Transverse colon (tissue), 4 donors: ENCODE data around the gene EDARADD. TPM values are rescaled to one million over a fixed set of nuclear protein-coding genes. Genes with fewer than 3 reads are reported as not detected.
"Not testable (repeated sequence)": the region's sequence is repeated elsewhere in the genome, so short reads cannot be mapped to it uniquely, and the experiment has no call there.

Experiments used
- DNase-seq: peaks from one replicate; pipeline ENCODE4 v3.0.0-alpha.2; 2019
- H3K27ac ChIP-seq, 4 donors: fragments of 200-600 bp; sonication (generic); 2 replicates each; pipeline ENCODE4 v1.5.1; 2016 to 2018; ENCODE audit warnings: inconsistent platforms in 4 of 4
- H3K27me3 ChIP-seq: fragments of 200-600 bp; sonication (generic); 2 replicates; pipeline ENCODE4 v1.5.1; 2017; ENCODE audit warnings: inconsistent platforms
- H3K36me3 ChIP-seq, 4 donors: fragments of 200-600 bp; sonication (generic); 2 replicates each; pipeline ENCODE4 v1.5.1; 2017 to 2019; ENCODE audit warnings: inconsistent platforms in 4 of 4
- H3K4me1 ChIP-seq, 4 donors: fragments of 200-600 bp; sonication (generic); 2 replicates each; pipeline ENCODE4 v1.5.1; 2017 to 2020; ENCODE audit warnings: inconsistent platforms in 4 of 4
- H3K4me3 ChIP-seq, 4 donors: fragments of 200-600 bp; sonication (generic); 1 replicate in 1 of 4; 2 replicates in 3 of 4; pipeline versions ENCODE4 v1.5.1 to v1.6.1; 2017 to 2019; ENCODE audit warnings: inconsistent platforms in 4 of 4
- H3K9me3 ChIP-seq, 2 donors: fragments of 200-600 bp; sonication (generic); 2 replicates each; pipeline ENCODE4 v1.5.1; 2017 to 2019; ENCODE audit warnings: inconsistent platforms in 2 of 2
- CTCF ChIP-seq, 5 experiments: fragments of 200-600 bp in 3 of 5; fragments of 450-650 bp in 2 of 5; sonication (generic) in 3 of 5; IDR thresholded peaks; 1 replicate in 2 of 5; 2 replicates in 3 of 5; pipeline ENCODE4 v1.5.1; 2016 to 2017; ENCODE audit warnings: antibody characterized with exemption in 5 of 5, inconsistent platforms in 3 of 5, mild to moderate bottlenecking in 2 of 5, moderate library complexity in 1 of 5
- EP300 ChIP-seq: sonication (generic); formaldehyde crosslinking; IDR thresholded peaks from one replicate; pipeline ENCODE4 v1.6.1; 2017; ENCODE audit warnings: antibody characterized with exemption, low read depth
- POLR2A ChIP-seq: fragments of 450-650 bp; IDR thresholded peaks from one replicate; pipeline ENCODE4 v1.6.1; 2016; ENCODE audit warnings: antibody characterized with exemption, mild to moderate bottlenecking, moderate library complexity
- POLR2AphosphoS5 ChIP-seq, 3 donors: sonication (generic); formaldehyde crosslinking; IDR thresholded peaks; one replicate each; pipeline ENCODE4 v1.6.1; 2016; ENCODE audit warnings: antibody characterized with exemption in 3 of 3
- whole genome bisulfite sequencing, 2 donors: methylation state at CpG; one replicate each; pipeline ENCODE4 v1.1.5; 2018; ENCODE audit warnings: low coverage in 1 of 2; 5-methylcytosine and 5-hydroxymethylcytosine counted together
- in situ Hi-C, 4 donors: fragments of 200-750 bp; cut with MboI; loops; one replicate each; pipeline versions ENCODE4 v1.15.0 to v1.15.1; 2017; ENCODE audit warnings: low sequenced_read_pairs in 3 of 4, low pct_ligation_motif_present in 1 of 4, low pct_unique_long_range_greater_than_20kb in 1 of 4
- intact Hi-C: fragments of 100-400 bp; cut with DNase I; formaldehyde crosslinking; loops from one replicate; pipeline ENCODE4 v1.15.1; 2023; ENCODE audit warnings: low total_unique reads
- total RNA-seq, 4 donors: library from RNA; depleted of rRNA; stranded (reverse); fragments of >200 nt; gene quantifications; one replicate each; pipeline ENCODE4 v1.1.0, GENCODE V29; 2016

The EDARADD gene
- total RNA-seq, 4 donors from 2014 or later: 0.27 to 0.79 TPM; not detected in 2

- H3K27me3 ChIP-seq: no peaks in the 10 kb centered on the region
- intact Hi-C loops: no loop called here
- WGBS, 2 donors: 62 to 85% methylated on average over 4 to 7 of the region's 7 CpGs
- H3K36me3 ChIP-seq: no peaks in the 10 kb centered on the region
- no peaks in the 10 kb centered on the region for H3K4me1 ChIP-seq
- H3K9me3 ChIP-seq: no peaks in the 10 kb centered on the region
- no peak for TF ChIP-seq POLR2A
- TF ChIP-seq POLR2AphosphoS5 (IDR thresholded peaks at IDR 0.05): no peak
- TF ChIP-seq CTCF (IDR thresholded peaks at IDR 0.05): no peak
- no peak for TF ChIP-seq EP300
- no peak overlapping the region for H3K4me3 ChIP-seq
- no peak for DNase-seq
- no peak overlapping the region for H3K27ac ChIP-seq
- in situ Hi-C loops: no loop called here
Measured at GRCh38 chr1:236351875-236352573, 42.1 kb upstream of the EDARADD start.

- H3K9me3 ChIP-seq, H3K4me1 ChIP-seq, H3K27me3 ChIP-seq, H3K27ac ChIP-seq, in situ Hi-C loops, H3K4me3 ChIP-seq, H3K36me3 ChIP-seq, intact Hi-C loops, DNase-seq: not testable (repeated sequence)
- 81% methylated on average over 4 of the region's 4 CpGs; no CpG with 5 or more reads in 1 of the 2 donors for WGBS, 2 donors
Measured at GRCh38 chr1:236352747-236353146, 41.3 kb upstream of the EDARADD start.

GRCh38 chr1:236353813-236354212 lies 40.3 kb upstream of the EDARADD start:
- WGBS, 2 donors: 82 to 85% methylated on average over 4 of the region's 4 CpGs
- no peak for DNase-seq
- no peak for TF ChIP-seq POLR2A
- Histone ChIP-seq H3K27me3 (no peaks in the 10 kb centered on the region), H3K4me1 (no peaks in the 10 kb centered on the region), H3K4me3 (no peak overlapping the region), H3K36me3 (no peaks in the 10 kb centered on the region), H3K27ac (no peak overlapping the region), H3K9me3 (no peaks in the 10 kb centered on the region)
- in situ Hi-C loops: no loop called here
- intact Hi-C loops: no loop called here

GRCh38 chr1:236354330-236355147 lies 39.5 kb upstream of the EDARADD start:
- in situ Hi-C loops (no loop called here), intact Hi-C loops (no loop called here)
- no peaks in the 10 kb centered on the region for H3K9me3 ChIP-seq
- no peak overlapping the region for H3K27ac ChIP-seq
- WGBS, 2 donors: 51 to 60% methylated on average over 3 to 4 of the region's 4 CpGs
- H3K36me3 ChIP-seq: no peaks in the 10 kb centered on the region
- TF ChIP-seq POLR2AphosphoS5 (IDR thresholded peaks at IDR 0.05) (no peak), EP300 (no peak), CTCF (IDR thresholded peaks at IDR 0.05) (no peak), POLR2A (no peak)
- H3K4me3 ChIP-seq: no peak overlapping the region
- H3K27me3 ChIP-seq: no peaks in the 10 kb centered on the region
- H3K4me1 ChIP-seq: no peaks in the 10 kb centered on the region
- no peak for DNase-seq

- H3K36me3 ChIP-seq: no peaks in the 10 kb centered on the region
- intact Hi-C loops: no loop called here
- DNase-seq: no peak
- TF ChIP-seq POLR2A: no peak
- no peak for TF ChIP-seq EP300
- TF ChIP-seq CTCF (IDR thresholded peaks at IDR 0.05): no peak
- TF ChIP-seq POLR2AphosphoS5 (IDR thresholded peaks at IDR 0.05): no peak
- no peaks in the 10 kb centered on the region for H3K4me1 ChIP-seq
- no peaks in the 10 kb centered on the region for H3K27me3 ChIP-seq
- in situ Hi-C loops: no loop called here
- WGBS, 2 donors: 94% methylated on average over 2 of the region's 2 CpGs; no CpG with 5 or more reads in 1 of the 2 donors
- H3K4me3 ChIP-seq: no peak overlapping the region
- H3K9me3 ChIP-seq: no peaks in the 10 kb centered on the region
- H3K27ac ChIP-seq: no peak overlapping the region
Measured at GRCh38 chr1:236356141-236356540, 37.9 kb upstream of the EDARADD start.
